Amniotic stem cell (primary cell): ENCODE results near the gene KIAA0930.
A peak's percentile ranks its signal among the peaks of the same experiment; 100 is the strongest.

Experiments
- DNase-seq: peaks from one replicate; lab custom pipeline; 2025; lab: John Stamatoyannopoulos, UW

Gene KIAA0930

GRCh38 chr22:45172881-45173585 is 67.7 kb downstream of the KIAA0930 start:
- no peak for DNase-seq

GRCh38 chr22:45171830-45172229 is 68.9 kb downstream of the KIAA0930 start:
- no peak for DNase-seq

GRCh38 chr22:45169591-45170466 is 70.9 kb downstream of the KIAA0930 start:
- DNase-seq = no peak

GRCh38 chr22:45166932-45167331 is 73.8 kb downstream of the KIAA0930 start:
- no peak for DNase-seq

- DNase-seq = no peak
Measured at GRCh38 chr22:45164270-45165088, 76.2 kb downstream of the KIAA0930 start.

- peak; percentile 88 for DNase-seq
Measured at GRCh38 chr22:45163451-45164269, 77.0 kb downstream of the KIAA0930 start, which contains the start of gene NUP50. NUP50 (plus strand) TSS chr22:45163925; CDS start chr22:45168178, 4,253 bp downstream.

- no peak for DNase-seq
Measured at GRCh38 chr22:45163099-45163450, 77.6 kb downstream of the KIAA0930 start.

GRCh38 chr22:45162531-45162930 is 78.2 kb downstream of the KIAA0930 start:
- DNase-seq = no peak

- no peak for DNase-seq
Measured at GRCh38 chr22:45159652-45160462, 80.8 kb downstream of the KIAA0930 start.

- no peak for DNase-seq
Measured at GRCh38 chr22:45157907-45158306, 82.8 kb downstream of the KIAA0930 start.

- no peak for DNase-seq
Measured at GRCh38 chr22:45155050-45155840, 85.4 kb downstream of the KIAA0930 start.

- no peak for DNase-seq
Measured at GRCh38 chr22:45154383-45154782, 86.3 kb downstream of the KIAA0930 start.

- no peak for DNase-seq
Measured at GRCh38 chr22:45151503-45151902, 89.2 kb downstream of the KIAA0930 start.

- no peak for DNase-seq
Measured at GRCh38 chr22:45150139-45150538, 90.6 kb downstream of the KIAA0930 start.

GRCh38 chr22:45149671-45150070 is 91.0 kb downstream of the KIAA0930 start:
- no peak for DNase-seq

GRCh38 chr22:45144916-45145315 is 95.8 kb downstream of the KIAA0930 start:
- no peak for DNase-seq

- no peak for DNase-seq
Measured at GRCh38 chr22:45142376-45142775, 98.3 kb downstream of the KIAA0930 start.
